IMR-90 (cell line): Measurements from ENCODE around the gene TRIM6. TPM values are rescaled to one million over a fixed set of nuclear protein-coding genes. Genes with fewer than 3 reads are reported as not detected.

Experiments
- ATAC-seq: fragments of 200-7000 bp; cut with Tn5 transposase; 2 replicates; pipeline ENCODE4 v1.9.1; 2020; ENCODE audit warnings: low read depth, mild to moderate bottlenecking, moderate library complexity
- BruUV-seq: library from RNA; stranded (reverse); fragments of 400-500 nt; replicated peaks from 2 replicates; lab custom pipeline; 2021; lab: Mats Ljungman, UMichigan
- CTCF ChIA-PET: fragments of 300-600 bp; formaldehyde crosslinking; extraction: SDS; loops from one replicate; lab custom pipeline; 2021; ENCODE audit warnings: antibody characterized with exemption; lab: Yijun Ruan, JAX
- POLR2A ChIA-PET: fragments of 300-600 bp; sonication (Branson Sonifier 250); formaldehyde crosslinking; loops from one replicate; lab custom pipeline; 2022; ENCODE audit warnings: antibody characterized with exemption; ENCODE audit not compliant: unreplicated experiment; lab: Charles Lee
- DNase-seq: peaks from one replicate; pipeline ENCODE4 v3.0.0; 2013
- H2AFZ ChIP-seq: replicated peaks from 2 replicates; pipeline ENCODE3; 2013; ENCODE audit warnings: low read length, mild to moderate bottlenecking; ENCODE audit not compliant: poor library complexity
- H2AK5ac ChIP-seq: 2 replicates; pipeline ENCODE4 v1.6.1; 2013; ENCODE audit warnings: low read depth, low read length, inconsistent platforms
- H2AK9ac ChIP-seq: replicated peaks from 2 replicates; pipeline ENCODE3; 2013; ENCODE audit warnings: mild to moderate bottlenecking, low read depth, low read length, moderate library complexity; ENCODE audit not compliant: poor library complexity
- H2BK120ac ChIP-seq: 2 replicates; pipeline ENCODE4 v1.6.1; 2013; ENCODE audit warnings: low read depth, low read length, inconsistent platforms
- H2BK15ac ChIP-seq: 3 replicates; pipeline ENCODE4 v1.6.1; 2013; ENCODE audit warnings: low read depth, low read length, inconsistent platforms
- H2BK20ac ChIP-seq: 2 replicates; pipeline ENCODE4 v1.6.1; 2013; ENCODE audit warnings: low read depth, mild to moderate bottlenecking, inconsistent platforms, low read length, moderate library complexity
- H2BK5ac ChIP-seq: 2 replicates; pipeline ENCODE4 v1.6.1; 2013; ENCODE audit warnings: mild to moderate bottlenecking, low read depth, low read length, inconsistent platforms; ENCODE audit not compliant: poor library complexity, severe bottlenecking
- H3K14ac ChIP-seq: replicated peaks from 2 replicates; pipeline ENCODE4 v1.6.1; 2013; ENCODE audit warnings: low read depth, low read length, inconsistent platforms
- H3K18ac ChIP-seq: 2 replicates; pipeline ENCODE4 v1.6.1; 2013; ENCODE audit warnings: low read depth, low read length, control low read depth
- H3K23ac ChIP-seq: 2 replicates; pipeline ENCODE4 v1.6.1; 2013; ENCODE audit warnings: low read depth, low read length, inconsistent platforms
- H3K27ac ChIP-seq: 2 replicates; pipeline ENCODE4 v1.5.1; 2013; ENCODE audit warnings: mild to moderate bottlenecking, control low read depth, low read length; ENCODE audit not compliant: insufficient read depth
- H3K27me3 ChIP-seq: 2 replicates; pipeline ENCODE4 v1.6.1; 2013; ENCODE audit warnings: low read length; ENCODE audit not compliant: control insufficient read depth, insufficient read depth
- H3K36me3 ChIP-seq: 2 replicates; pipeline ENCODE4 v1.6.1; 2013; ENCODE audit warnings: low read length, mixed read lengths; ENCODE audit not compliant: control insufficient read depth, insufficient read depth
- H3K4ac ChIP-seq: 2 replicates; pipeline ENCODE4 v1.6.1; 2013; ENCODE audit warnings: low read depth, low read length, inconsistent platforms
- H3K4me1 ChIP-seq: 2 replicates; pipeline ENCODE4 v1.6.1; 2013; ENCODE audit warnings: low read length, mixed read lengths; ENCODE audit not compliant: control insufficient read depth, insufficient read depth
- H3K4me2 ChIP-seq: 2 replicates; pipeline ENCODE4 v1.6.1; 2013; ENCODE audit warnings: low read depth, mild to moderate bottlenecking, control low read depth, low read length, moderate library complexity
- H3K4me3 ChIP-seq: 2 replicates; pipeline ENCODE4 v1.5.1; 2013; ENCODE audit warnings: low read depth, mild to moderate bottlenecking, control low read depth, low read length, moderate library complexity; ENCODE audit not compliant: insufficient read depth
- H3K56ac ChIP-seq: 2 replicates; pipeline ENCODE4 v1.6.1; 2013; ENCODE audit warnings: low read length, inconsistent platforms; ENCODE audit not compliant: insufficient read depth; ENCODE audit errors: extremely low read depth
- H3K79me1 ChIP-seq, 2 experiments: 2 replicates each; pipeline ENCODE4 v1.6.1; 2013; ENCODE audit warnings: low read length in 2 of 2, inconsistent platforms in 1 of 2, low read depth in 1 of 2
- H3K9ac ChIP-seq: 2 replicates; pipeline ENCODE4 v1.6.1; 2013; ENCODE audit warnings: low read depth, low read length, control low read depth
- H3K9me1 ChIP-seq: 2 replicates; pipeline ENCODE4 v1.6.1; 2013; ENCODE audit warnings: low read length, inconsistent platforms; ENCODE audit not compliant: insufficient read depth
- H3K9me3 ChIP-seq: 2 replicates; pipeline ENCODE4 v1.6.1; 2013; ENCODE audit warnings: low read length; ENCODE audit not compliant: control insufficient read depth, insufficient read depth
- H4K20me1 ChIP-seq: 2 replicates; pipeline ENCODE4 v1.6.1; 2013; ENCODE audit warnings: low read length, inconsistent platforms; ENCODE audit not compliant: insufficient read depth
- H4K5ac ChIP-seq: 2 replicates; pipeline ENCODE4 v1.6.1; 2013; ENCODE audit warnings: mild to moderate bottlenecking, low read depth, low read length, control low read depth
- H4K8ac ChIP-seq, 2 experiments: 2 replicates each; pipeline ENCODE4 v1.6.1; 2013; ENCODE audit warnings: low read depth in 2 of 2, low read length in 2 of 2, control low read depth in 1 of 2, inconsistent platforms in 1 of 2
- H4K91ac ChIP-seq: 2 replicates; pipeline ENCODE4 v1.6.1; 2013; ENCODE audit warnings: low read depth, low read length, inconsistent platforms; ENCODE audit not compliant: insufficient read depth
- BHLHE40 ChIP-seq: fragments of 150-350 bp; IDR thresholded peaks from 2 replicates; pipeline ENCODE4 v1.6.1; 2016; ENCODE audit warnings: mild to moderate bottlenecking, low read depth, low read length
- CHD1 ChIP-seq: IDR thresholded peaks from 2 replicates; pipeline ENCODE4 v1.6.1; 2012; ENCODE audit warnings: low read depth, low read length, improper control_type of control experiment
- CTCF ChIP-seq: conservative IDR thresholded peaks from 2 replicates; pipeline ENCODE4 v1.5.1; 2012; ENCODE audit warnings: mild to moderate bottlenecking, low read depth, low read length, improper control_type of control experiment
- ELK1 ChIP-seq: fragments of 150-350 bp; IDR thresholded peaks from 2 replicates; pipeline ENCODE4 v1.6.1; 2016; ENCODE audit warnings: low read depth, mild to moderate bottlenecking, low read length, moderate library complexity, borderline replicate concordance
- FOS ChIP-seq: fragments of 150-350 bp; IDR thresholded peaks from 2 replicates; pipeline ENCODE4 v1.6.1; 2016; ENCODE audit warnings: low read depth, low read length
- MAFK ChIP-seq: IDR thresholded peaks from 2 replicates; pipeline ENCODE4 v1.6.1; 2012; ENCODE audit warnings: low read depth, low read length, improper control_type of control experiment
- MAZ ChIP-seq: IDR thresholded peaks from 2 replicates; pipeline ENCODE4 v1.6.1; 2012; ENCODE audit warnings: low read depth, mild to moderate bottlenecking, low read length, improper control_type of control experiment, moderate library complexity, borderline replicate concordance
- MXI1 ChIP-seq: IDR thresholded peaks from 2 replicates; pipeline ENCODE4 v1.6.1; 2012; ENCODE audit warnings: low read depth, mild to moderate bottlenecking, low read length, moderate library complexity, borderline replicate concordance
- NFE2L2 ChIP-seq: fragments of 150-350 bp; IDR thresholded peaks from 2 replicates; pipeline ENCODE4 v1.6.1; 2016; ENCODE audit warnings: low read depth, mild to moderate bottlenecking, low read length
- POLR2A ChIP-seq: IDR thresholded peaks from 2 replicates; pipeline ENCODE4 v1.6.1; 2012; ENCODE audit warnings: mild to moderate bottlenecking, low read depth, low read length
- RAD21 ChIP-seq: IDR thresholded peaks from 2 replicates; pipeline ENCODE4 v1.6.1; 2012; ENCODE audit warnings: low read length, improper control_type of control experiment
- SMC3 ChIP-seq: fragments of 150-350 bp; IDR thresholded peaks from 2 replicates; pipeline ENCODE4 v1.6.1; 2016; ENCODE audit warnings: low read depth, mild to moderate bottlenecking, antibody characterized with exemption, low read length, moderate library complexity
- USF2 ChIP-seq: fragments of 150-350 bp; IDR thresholded peaks from 2 replicates; pipeline ENCODE4 v1.6.1; 2017; ENCODE audit warnings: mild to moderate bottlenecking, antibody characterized with exemption, low read length, low read depth
- WGBS, 2 experiments: methylation state at CpG; one replicate each; pipeline versions ENCODE4 v1.1.5 to v1.1.7; 2013; ENCODE audit warnings: missing lambda C conversion rate in 2 of 2; ENCODE audit not compliant: insufficient read length in 1 of 2; ENCODE audit errors: extremely low coverage in 2 of 2; 5-methylcytosine and 5-hydroxymethylcytosine counted together
- dilution Hi-C: fragments of 300-500 bp; cut with HindIII; formaldehyde crosslinking; loops from one replicate; pipeline ENCODE4 v1.14.3; 2018; ENCODE audit warnings: low sequenced_read_pairs; ENCODE audit not compliant: unreplicated experiment
- in situ Hi-C: fragments of 300-500 bp; cut with MboI; formaldehyde crosslinking; loops from 3 replicates; pipeline ENCODE4 v1.14.3; 2019; ENCODE audit warnings: low sequenced_read_pairs, inconsistent platforms, mixed read lengths
- intact Hi-C: fragments of 100-400 bp; cut with micrococcal nuclease; formaldehyde crosslinking; loops from 2 replicates; pipeline ENCODE4 v1.10.0; 2022
- polyA plus RNA-seq, 3 experiments: library from polyadenylated mRNA; depleted of rRNA; stranded (reverse); fragments of >200 nt; gene quantifications; 2 replicates each; pipeline ENCODE4 v1.2.3, GENCODE V29; 2012; ENCODE audit warnings: low replicate concordance in 1 of 3
- total RNA-seq: library from RNA; depleted of rRNA; stranded (reverse); fragments of >200 nt; gene quantifications from 2 replicates; pipeline ENCODE4 v1.2.3, GENCODE V29; 2012

Gene TRIM6
- total and polyA plus RNA-seq, 2 of the 4 experiments (the other 2 are of a cell fraction) = 3.9 to 4.7 TPM

GRCh38 chr11:5548440-5548839 is 48.0 kb upstream of the TRIM6 start, which contains the start of gene OR52H1:
Gene OR52H1, minus strand, starts transcription at chr11:5548540. Its CDS starts 3,035 bp downstream, at chr11:5545505.
- in situ Hi-C loops = no loop called here
- Histone ChIP-seq H3K9ac (no peak within 1 kb of the TSS), H3K9me1 (no peaks in the 10 kb centered on the region), H3K23ac (no peak within 1 kb of the TSS), H2AK5ac (no peak within 1 kb of the TSS), H2BK15ac (no peak within 1 kb of the TSS), H3K27ac (no peak within 1 kb of the TSS), H2AK9ac (no peak within 1 kb of the TSS), H2BK20ac (no peak within 1 kb of the TSS), H4K8ac (no peak within 1 kb of the TSS), H3K9me3 (no peaks in the 10 kb centered on the region), H4K5ac (no peak within 1 kb of the TSS), H2BK5ac (no peak within 1 kb of the TSS), H3K56ac (no peak within 1 kb of the TSS), H2AFZ (no peak within 1 kb of the TSS), H3K14ac (no peak within 1 kb of the TSS), H3K4ac (no peak within 1 kb of the TSS; the same call in 1 of the 2 replicates), H3K79me1 (no peaks in the 10 kb centered on the region), H4K91ac (no peak within 1 kb of the TSS), H3K4me3 (no peak within 1 kb of the TSS), H4K20me1 (no peaks in the 10 kb centered on the region), H3K36me3 (no peaks in the 10 kb centered on the region), H2BK120ac (no peak within 1 kb of the TSS), H3K27me3 (no peaks in the 10 kb centered on the region), H3K4me1 (no peaks in the 10 kb centered on the region), H3K4me2 (no peak within 1 kb of the TSS), H3K18ac (no peak within 1 kb of the TSS; the same call in 1 of the 2 replicates)
- CTCF ChIA-PET = no interaction called here
- WGBS, 2 experiments = no CpG with 5 or more reads among the region's 1 CpG
- dilution Hi-C loops = no loop called here
- intact Hi-C loops = no loop called here
- no TSS peak for BruUV-seq
- TF ChIP-seq CTCF (no peak), ELK1 (no peak), MXI1 (no peak), CHD1 (no peak), NFE2L2 (no peak), FOS (no peak), POLR2A (no peak), SMC3 (no peak), USF2 (no peak), MAZ (no peak), RAD21 (no peak), MAFK (no peak), BHLHE40 (no peak)
- DNase-seq = no peak
- ATAC-seq = no peak
- POLR2A ChIA-PET = no interaction called here
